ENCODE measurements around the gene MAN2C1. TPM values are rescaled to one million over a fixed set of nuclear protein-coding genes. Genes with fewer than 3 reads are reported as not detected.

MAN2C1 gene
- total RNA-seq, 1 experiment from 2014 or later: 148 TPM

DNA sequence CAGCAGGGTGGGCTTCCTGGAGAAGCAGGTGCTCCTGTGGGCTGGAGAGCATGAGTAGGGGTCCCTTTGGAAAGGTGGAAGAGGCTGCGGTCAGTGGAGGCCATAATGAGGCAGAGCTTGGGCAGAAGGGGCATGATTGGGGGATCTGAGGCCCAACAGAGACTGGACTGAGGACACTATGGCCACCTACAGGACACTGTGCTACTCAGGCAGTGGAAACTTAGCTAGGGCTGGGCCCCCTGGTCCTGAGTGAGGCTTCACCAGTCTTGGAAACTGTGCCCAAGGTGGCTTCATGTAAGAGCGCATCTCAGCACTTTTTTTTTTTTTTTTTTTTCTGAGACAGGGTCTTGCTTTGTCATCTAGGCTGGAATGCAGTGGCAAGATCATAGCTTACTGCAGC, 38.8 kb downstream of the MAN2C1 start:
- TF ChIP-seq, protein P1, sequence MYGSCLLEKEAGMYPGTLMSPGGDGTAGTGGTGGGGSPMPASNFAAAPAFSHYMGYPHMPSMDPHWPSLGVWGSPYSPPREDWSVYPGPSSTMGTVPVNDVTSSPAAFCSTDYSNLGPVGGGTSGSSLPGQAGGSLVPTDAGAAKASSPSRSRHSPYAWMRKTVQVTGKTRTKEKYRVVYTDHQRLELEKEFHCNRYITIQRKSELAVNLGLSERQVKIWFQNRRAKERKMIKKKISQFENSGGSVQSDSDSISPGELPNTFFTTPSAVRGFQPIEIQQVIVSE (CRISPR knock-in tag; IDR thresholded peaks at IDR 0.05; ENCODE audit: borderline replicate concordance): no peak
- TF ChIP-seq, protein P2, sequence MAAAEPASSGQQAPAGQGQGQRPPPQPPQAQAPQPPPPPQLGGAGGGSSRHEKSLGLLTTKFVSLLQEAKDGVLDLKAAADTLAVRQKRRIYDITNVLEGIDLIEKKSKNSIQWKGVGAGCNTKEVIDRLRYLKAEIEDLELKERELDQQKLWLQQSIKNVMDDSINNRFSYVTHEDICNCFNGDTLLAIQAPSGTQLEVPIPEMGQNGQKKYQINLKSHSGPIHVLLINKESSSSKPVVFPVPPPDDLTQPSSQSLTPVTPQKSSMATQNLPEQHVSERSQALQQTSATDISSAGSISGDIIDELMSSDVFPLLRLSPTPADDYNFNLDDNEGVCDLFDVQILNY (CRISPR knock-in tag; IDR thresholded peaks at IDR 0.05): no peak
- TF ChIP-seq NR1H2 (CRISPR knock-in tag; IDR thresholded peaks at IDR 0.05) (no peak), MYBL2 (CRISPR knock-in tag; IDR thresholded peaks at IDR 0.05) (no peak), SMAD4 (CRISPR knock-in tag; IDR thresholded peaks at IDR 0.05) (no peak), CREM (CRISPR knock-in tag; IDR thresholded peaks at IDR 0.05) (no peak), FOXJ3 (CRISPR knock-in tag; IDR thresholded peaks at IDR 0.05; ENCODE audit: borderline replicate concordance) (no peak), ZNF121 (CRISPR knock-in tag; IDR thresholded peaks at IDR 0.05) (no peak), ETV6 (CRISPR knock-in tag; IDR thresholded peaks at IDR 0.05) (no peak), ZNF671 (CRISPR knock-in tag; IDR thresholded peaks at IDR 0.05) (no peak), ELF4 (CRISPR knock-in tag; IDR thresholded peaks at IDR 0.05; ENCODE audit: low read depth) (no peak), NFATC4 (CRISPR knock-in tag; IDR thresholded peaks at IDR 0.05) (no peak)
- TF ChIP-seq, protein P3, sequence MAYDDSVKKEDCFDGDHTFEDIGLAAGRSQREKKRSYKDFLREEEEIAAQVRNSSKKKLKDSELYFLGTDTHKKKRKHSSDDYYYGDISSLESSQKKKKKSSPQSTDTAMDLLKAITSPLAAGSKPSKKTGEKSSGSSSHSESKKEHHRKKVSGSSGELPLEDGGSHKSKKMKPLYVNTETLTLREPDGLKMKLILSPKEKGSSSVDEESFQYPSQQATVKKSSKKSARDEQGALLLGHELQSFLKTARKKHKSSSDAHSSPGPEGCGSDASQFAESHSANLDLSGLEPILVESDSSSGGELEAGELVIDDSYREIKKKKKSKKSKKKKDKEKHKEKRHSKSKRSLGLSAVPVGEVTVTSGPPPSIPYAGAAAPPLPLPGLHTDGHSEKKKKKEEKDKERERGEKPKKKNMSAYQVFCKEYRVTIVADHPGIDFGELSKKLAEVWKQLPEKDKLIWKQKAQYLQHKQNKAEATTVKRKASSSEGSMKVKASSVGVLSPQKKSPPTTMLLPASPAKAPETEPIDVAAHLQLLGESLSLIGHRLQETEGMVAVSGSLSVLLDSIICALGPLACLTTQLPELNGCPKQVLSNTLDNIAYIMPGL (CRISPR knock-in tag; IDR thresholded peaks at IDR 0.05): no peak
- TF ChIP-seq, protein P4, sequence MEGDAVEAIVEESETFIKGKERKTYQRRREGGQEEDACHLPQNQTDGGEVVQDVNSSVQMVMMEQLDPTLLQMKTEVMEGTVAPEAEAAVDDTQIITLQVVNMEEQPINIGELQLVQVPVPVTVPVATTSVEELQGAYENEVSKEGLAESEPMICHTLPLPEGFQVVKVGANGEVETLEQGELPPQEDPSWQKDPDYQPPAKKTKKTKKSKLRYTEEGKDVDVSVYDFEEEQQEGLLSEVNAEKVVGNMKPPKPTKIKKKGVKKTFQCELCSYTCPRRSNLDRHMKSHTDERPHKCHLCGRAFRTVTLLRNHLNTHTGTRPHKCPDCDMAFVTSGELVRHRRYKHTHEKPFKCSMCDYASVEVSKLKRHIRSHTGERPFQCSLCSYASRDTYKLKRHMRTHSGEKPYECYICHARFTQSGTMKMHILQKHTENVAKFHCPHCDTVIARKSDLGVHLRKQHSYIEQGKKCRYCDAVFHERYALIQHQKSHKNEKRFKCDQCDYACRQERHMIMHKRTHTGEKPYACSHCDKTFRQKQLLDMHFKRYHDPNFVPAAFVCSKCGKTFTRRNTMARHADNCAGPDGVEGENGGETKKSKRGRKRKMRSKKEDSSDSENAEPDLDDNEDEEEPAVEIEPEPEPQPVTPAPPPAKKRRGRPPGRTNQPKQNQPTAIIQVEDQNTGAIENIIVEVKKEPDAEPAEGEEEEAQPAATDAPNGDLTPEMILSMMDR (IDR thresholded peaks at IDR 0.05): no peak
- TF ChIP-seq, protein P5, sequence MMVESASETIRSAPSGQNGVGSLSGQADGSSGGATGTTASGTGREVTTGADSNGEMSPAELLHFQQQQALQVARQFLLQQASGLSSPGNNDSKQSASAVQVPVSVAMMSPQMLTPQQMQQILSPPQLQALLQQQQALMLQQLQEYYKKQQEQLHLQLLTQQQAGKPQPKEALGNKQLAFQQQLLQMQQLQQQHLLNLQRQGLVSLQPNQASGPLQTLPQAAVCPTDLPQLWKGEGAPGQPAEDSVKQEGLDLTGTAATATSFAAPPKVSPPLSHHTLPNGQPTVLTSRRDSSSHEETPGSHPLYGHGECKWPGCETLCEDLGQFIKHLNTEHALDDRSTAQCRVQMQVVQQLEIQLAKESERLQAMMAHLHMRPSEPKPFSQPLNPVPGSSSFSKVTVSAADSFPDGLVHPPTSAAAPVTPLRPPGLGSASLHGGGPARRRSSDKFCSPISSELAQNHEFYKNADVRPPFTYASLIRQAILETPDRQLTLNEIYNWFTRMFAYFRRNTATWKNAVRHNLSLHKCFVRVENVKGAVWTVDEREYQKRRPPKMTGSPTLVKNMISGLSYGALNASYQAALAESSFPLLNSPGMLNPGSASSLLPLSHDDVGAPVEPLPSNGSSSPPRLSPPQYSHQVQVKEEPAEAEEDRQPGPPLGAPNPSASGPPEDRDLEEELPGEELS (CRISPR knock-in tag; IDR thresholded peaks at IDR 0.05): no peak
- Mint-ChIP-seq H3K27ac (no peak overlapping the region), H3K9me3 (no peaks in the 10 kb centered on the region), H3K36me3 (no peaks in the 10 kb centered on the region), H3K4me1 (no peaks in the 10 kb centered on the region), H3K27me3 (ENCODE audit: low read depth) (peaks cover 7% of the 10 kb centered on the region; the same call in 1 of the 2 replicates), H3K4me3 (no peak overlapping the region)
- DNase-seq (ENCODE audit: low spot score): no peak
- CTCF ChIA-PET: interaction anchor here (0.6 to 1.7 kb wide), 3 partner anchors 24 to 579 kb away, joined by 3 to 13 read pairs (median 3); partner anchors contain the start of gene MAN2C1
- ATAC-seq: no peak; the same call in 1 of the 2 replicates
- POLR2A ChIA-PET: interaction anchor here (0.7 kb wide), 1 partner anchor 67 kb away, joined by 8 read pairs; no protein-coding TSS in a partner anchor

DNA sequence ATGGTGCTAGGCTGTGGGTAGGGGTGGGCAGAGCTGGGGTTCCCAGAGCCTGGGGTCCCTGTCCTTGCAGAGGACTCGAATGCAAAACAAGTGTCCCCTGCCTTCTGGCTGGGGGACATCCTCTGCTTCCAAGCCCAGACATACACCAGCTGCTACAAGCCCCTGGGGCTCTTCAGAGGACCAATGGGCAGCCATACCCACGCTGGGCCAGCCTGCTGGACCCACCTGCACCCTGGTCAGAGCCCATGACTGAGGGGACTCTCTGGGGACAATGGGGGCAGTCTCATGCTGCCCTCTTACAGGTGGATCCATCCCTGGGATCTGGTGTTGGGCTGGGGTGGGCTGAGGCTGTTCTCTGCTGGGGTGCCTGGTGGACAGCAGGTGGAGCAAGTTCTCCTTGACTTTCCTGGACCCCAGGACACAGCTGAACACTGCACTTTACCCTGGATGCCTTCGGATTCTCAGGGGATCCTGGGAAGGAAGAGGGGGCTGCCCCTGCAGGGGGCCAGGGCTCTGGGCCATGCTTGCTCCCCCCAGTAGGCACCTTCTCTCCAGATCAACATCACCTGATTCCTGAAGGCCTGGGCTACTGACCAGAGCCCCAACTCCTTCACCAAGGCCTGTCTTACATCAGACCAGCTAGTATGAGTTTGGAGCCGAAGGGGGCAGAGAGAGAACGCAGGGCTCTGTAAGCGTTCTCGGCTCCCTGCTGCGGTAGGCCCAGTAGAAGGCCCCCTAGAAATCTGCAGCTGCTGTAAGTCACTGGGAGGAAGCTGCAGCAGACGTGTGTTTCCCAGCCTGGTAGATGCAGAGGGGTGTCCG, 39.7 kb downstream of the MAN2C1 start:
- peaks cover 7% of the 10 kb centered on the region; the same call in 1 of the 2 replicates for H3K27me3 Mint-ChIP-seq (ENCODE audit: low read depth)
- POLR2A ChIA-PET: interaction anchor here (0.5 kb wide), 1 partner anchor 314 kb away, joined by 3 read pairs; no protein-coding TSS in a partner anchor
- H3K4me1 Mint-ChIP-seq: no peaks in the 10 kb centered on the region
- H3K4me3 Mint-ChIP-seq: no peak overlapping the region
- no peaks in the 10 kb centered on the region for H3K9me3 Mint-ChIP-seq
- CTCF ChIA-PET: interaction anchor here (0.9 to 1.7 kb wide), 4 partner anchors 21 to 123 kb away, joined by 3 to 13 read pairs (median 4); partner anchors contain the start of gene MAN2C1
- H3K27ac Mint-ChIP-seq: no peak overlapping the region
- DNase-seq (ENCODE audit: low spot score): no peak
- H3K36me3 Mint-ChIP-seq: no peaks in the 10 kb centered on the region
- no peak for ATAC-seq
- TF ChIP-seq, protein P6, sequence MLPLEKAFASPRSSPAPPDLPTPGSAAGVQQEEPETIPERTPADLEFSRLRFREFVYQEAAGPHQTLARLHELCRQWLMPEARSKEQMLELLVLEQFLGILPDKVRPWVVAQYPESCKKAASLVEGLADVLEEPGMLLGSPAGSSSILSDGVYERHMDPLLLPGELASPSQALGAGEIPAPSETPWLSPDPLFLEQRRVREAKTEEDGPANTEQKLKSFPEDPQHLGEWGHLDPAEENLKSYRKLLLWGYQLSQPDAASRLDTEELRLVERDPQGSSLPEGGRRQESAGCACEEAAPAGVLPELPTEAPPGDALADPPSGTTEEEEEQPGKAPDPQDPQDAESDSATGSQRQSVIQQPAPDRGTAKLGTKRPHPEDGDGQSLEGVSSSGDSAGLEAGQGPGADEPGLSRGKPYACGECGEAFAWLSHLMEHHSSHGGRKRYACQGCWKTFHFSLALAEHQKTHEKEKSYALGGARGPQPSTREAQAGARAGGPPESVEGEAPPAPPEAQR (CRISPR knock-in tag; IDR thresholded peaks at IDR 0.05): no peak
- TF ChIP-seq TEAD4 (CRISPR knock-in tag; IDR thresholded peaks at IDR 0.05): no peak
- TF ChIP-seq, protein P7, sequence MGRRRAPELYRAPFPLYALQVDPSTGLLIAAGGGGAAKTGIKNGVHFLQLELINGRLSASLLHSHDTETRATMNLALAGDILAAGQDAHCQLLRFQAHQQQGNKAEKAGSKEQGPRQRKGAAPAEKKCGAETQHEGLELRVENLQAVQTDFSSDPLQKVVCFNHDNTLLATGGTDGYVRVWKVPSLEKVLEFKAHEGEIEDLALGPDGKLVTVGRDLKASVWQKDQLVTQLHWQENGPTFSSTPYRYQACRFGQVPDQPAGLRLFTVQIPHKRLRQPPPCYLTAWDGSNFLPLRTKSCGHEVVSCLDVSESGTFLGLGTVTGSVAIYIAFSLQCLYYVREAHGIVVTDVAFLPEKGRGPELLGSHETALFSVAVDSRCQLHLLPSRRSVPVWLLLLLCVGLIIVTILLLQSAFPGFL (CRISPR knock-in tag; IDR thresholded peaks at IDR 0.05; ENCODE audit: borderline replicate concordance): no peak
